Measurements from ENCODE around the gene HOXA9. TPM values are rescaled to one million over a fixed set of nuclear protein-coding genes. Genes with fewer than 3 reads are reported as not detected.

Gene HOXA9
- total and polyA plus RNA-seq, 2 of the 4 experiments (the other 2 are of a cell fraction): 0.18 to 0.32 TPM

- TF ChIP-seq USF2 (IDR thresholded peaks at IDR 0.05; ENCODE audit: low read depth, low read length): no peak
Observed at GRCh38 chr7:27116031-27116961, 49.0 kb downstream of the HOXA9 start (continued).

All from IMR-90 (cell line).